Liver (tissue), 9 donors: Measurements from ENCODE around the gene PTCD1. TPM values are rescaled to one million over a fixed set of nuclear protein-coding genes. Genes with fewer than 3 reads are reported as not detected.
"Not testable (repeated sequence)": the region's sequence is repeated elsewhere in the genome, so short reads cannot be mapped to it uniquely, and the experiment has no call there.

Source experiments
- DNase-seq: peaks from one replicate; pipeline ENCODE4 v3.0.0-alpha.2; 2017; ENCODE audit warnings: low spot score
- H3K27ac ChIP-seq, 2 donors: one replicate each; pipeline ENCODE4 v1.7.0; 2013; ENCODE audit warnings: inconsistent platforms in 2 of 2, low read length in 2 of 2, control low read depth in 1 of 2, low read depth in 1 of 2, mild to moderate bottlenecking in 1 of 2
- H3K27me3 ChIP-seq, 4 donors: one replicate each; pipeline versions ENCODE4 v1.6.1 to v1.7.0; 2013; ENCODE audit warnings: low read length in 3 of 4, inconsistent platforms in 1 of 4, mild to moderate bottlenecking in 1 of 4, moderate library complexity in 1 of 4; ENCODE audit not compliant: control insufficient read depth in 4 of 4, insufficient read depth in 4 of 4
- H3K36me3 ChIP-seq, 4 donors: one replicate each; pipeline versions ENCODE4 v1.6.1 to v1.7.0; 2013; ENCODE audit warnings: low read length in 3 of 4, mild to moderate bottlenecking in 3 of 4, low read depth in 1 of 4, moderate library complexity in 1 of 4; ENCODE audit not compliant: control insufficient read depth in 4 of 4, insufficient read depth in 3 of 4
- H3K4me1 ChIP-seq, 4 donors: one replicate each; pipeline versions ENCODE4 v1.6.1 to v1.7.0; 2013; ENCODE audit warnings: low read length in 3 of 4, mild to moderate bottlenecking in 3 of 4, moderate library complexity in 1 of 4; ENCODE audit not compliant: control insufficient read depth in 4 of 4, insufficient read depth in 4 of 4
- H3K4me3 ChIP-seq, 3 donors: one replicate each; pipeline versions ENCODE4 v1.6.1 to v1.7.0; 2013; ENCODE audit warnings: low read length in 3 of 3, control low read depth in 1 of 3, low read depth in 1 of 3, mild to moderate bottlenecking in 1 of 3
- H3K9ac ChIP-seq, 2 donors: one replicate each; pipeline ENCODE4 v1.7.0; 2013; ENCODE audit warnings: low read length in 2 of 2, mild to moderate bottlenecking in 2 of 2, moderate library complexity in 2 of 2, control low read depth in 1 of 2, low read depth in 1 of 2
- H3K9me3 ChIP-seq, 4 donors: one replicate each; pipeline versions ENCODE4 v1.6.1 to v1.7.0; 2013; ENCODE audit warnings: low read length in 3 of 4; ENCODE audit not compliant: control insufficient read depth in 4 of 4
- EGR1 ChIP-seq, 2 donors: IDR thresholded peaks; 2 replicates each; pipeline ENCODE4 v1.6.1; 2016 to 2018; ENCODE audit warnings: antibody characterized with exemption in 2 of 2, low read depth in 2 of 2
- FOXA1 ChIP-seq: IDR thresholded peaks from 2 replicates; pipeline ENCODE4 v1.6.1; 2016; ENCODE audit warnings: antibody characterized with exemption
- FOXA2 ChIP-seq: IDR thresholded peaks from 2 replicates; pipeline ENCODE4 v1.6.1; 2016; ENCODE audit warnings: antibody characterized with exemption
- HNF4A ChIP-seq, 2 donors: conservative IDR thresholded peaks; 2 replicates each; pipeline ENCODE4 v1.6.1; 2016; ENCODE audit warnings: antibody characterized with exemption in 2 of 2, mild to moderate bottlenecking in 2 of 2
- HNF4G ChIP-seq: IDR thresholded peaks from 2 replicates; pipeline ENCODE4 v1.6.1; 2016; ENCODE audit warnings: antibody characterized with exemption
- JUND ChIP-seq, 2 donors: IDR thresholded peaks; 2 replicates each; pipeline ENCODE4 v1.6.1; 2016; ENCODE audit warnings: antibody characterized with exemption in 2 of 2
- NR2F2 ChIP-seq: IDR thresholded peaks from 2 replicates; pipeline ENCODE4 v1.6.1; 2016; ENCODE audit warnings: antibody characterized with exemption
- RAD21 ChIP-seq, 2 donors: IDR thresholded peaks; 2 replicates each; pipeline ENCODE4 v1.6.1; 2016; ENCODE audit warnings: antibody characterized with exemption in 2 of 2, mild to moderate bottlenecking in 2 of 2
- RXRA ChIP-seq, 2 donors: IDR thresholded peaks; 2 replicates each; pipeline ENCODE4 v1.6.1; 2017 to 2018; ENCODE audit warnings: antibody characterized with exemption in 2 of 2, mild to moderate bottlenecking in 1 of 2
- SP1 ChIP-seq: IDR thresholded peaks from 2 replicates; pipeline ENCODE4 v1.6.1; 2018; ENCODE audit warnings: antibody characterized with exemption, mild to moderate bottlenecking
- TAF1 ChIP-seq: conservative IDR thresholded peaks from 2 replicates; pipeline ENCODE4 v1.6.1; 2016; ENCODE audit warnings: antibody characterized with exemption, mild to moderate bottlenecking
- YY1 ChIP-seq: IDR thresholded peaks from 2 replicates; pipeline ENCODE4 v1.6.1; 2016; ENCODE audit warnings: antibody characterized with exemption, mild to moderate bottlenecking
- ZBTB33 ChIP-seq: IDR thresholded peaks from 2 replicates; pipeline ENCODE4 v1.6.1; 2016; ENCODE audit warnings: antibody characterized with exemption
- WGBS: extraction: QIAGEN DNeasy Blood & Tissue Kit; methylation state at CpG from one replicate; pipeline ENCODE4 v1.1.7; 2013; 5-methylcytosine and 5-hydroxymethylcytosine counted together
- polyA plus RNA-seq, 2 donors: library from polyadenylated mRNA; stranded (reverse) in 1 of 2; unstranded in 1 of 2; fragments of 200-250 nt in 1 of 2; fragments of >200 nt in 1 of 2; fragmentation: Nextera tagmentation in 1 of 2; extraction: Ambion mirVana in 1 of 2; gene quantifications; one replicate each; pipeline versions ENCODE4 v1.2.1 to v1.2.3, GENCODE V29; 2013 to 2015
- total RNA-seq, 2 donors: library from RNA; depleted of rRNA; stranded (reverse); fragments of >200 nt; gene quantifications; one replicate each; pipeline ENCODE4 v1.2.3, GENCODE V29; 2014
- TF ChIP-seq, protein P1 (sequence below): IDR thresholded peaks from 2 replicates; pipeline ENCODE4 v1.6.1; 2016; ENCODE audit warnings: antibody characterized with exemption, mild to moderate bottlenecking
- TF ChIP-seq, protein P2 (sequence below): IDR thresholded peaks from 2 replicates; pipeline ENCODE4 v1.6.1; 2016; ENCODE audit warnings: antibody characterized with exemption
- TF ChIP-seq, protein P3 (sequence below): fragments of 150-350 bp; IDR thresholded peaks from 2 replicates; pipeline ENCODE4 v1.5.1; 2017; ENCODE audit warnings: improper control_type of control experiment, low read depth, low read length; ENCODE audit not compliant: missing input control
- donor health status: healthy.
- donor health status: healthy.
- donor health status: healthy.
- donor health status: healthy.
- donor health status: healthy.

PTCD1 gene
- total and polyA plus RNA-seq, 4 donors, result 3.1 to 4.3 (median 3.8) TPM

DNA sequence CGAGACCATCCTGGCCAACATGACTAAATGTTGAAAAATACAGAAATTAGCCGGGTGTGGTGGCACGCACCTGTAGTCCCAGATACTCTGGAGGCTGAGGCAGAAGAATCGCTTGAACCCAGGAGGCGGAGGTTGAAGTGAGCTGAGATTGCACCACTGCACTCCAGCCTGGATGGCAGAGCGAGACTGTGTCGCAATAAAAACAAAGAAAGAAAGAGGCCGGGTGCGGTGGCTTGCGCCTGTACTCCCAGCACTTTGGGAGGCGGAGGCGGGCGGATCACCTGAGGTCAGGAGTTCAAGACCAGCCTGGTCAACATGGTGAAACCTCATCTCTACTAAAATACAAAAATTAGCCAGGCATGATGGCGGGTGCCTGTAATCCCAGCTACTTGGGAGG is 51.4 kb downstream of the PTCD1 start:
- H3K4me1 ChIP-seq, H3K9ac ChIP-seq, H3K9me3 ChIP-seq, DNase-seq, H3K27me3 ChIP-seq, H3K27ac ChIP-seq, H3K4me3 ChIP-seq: not testable (repeated sequence)
- 86% methylated on average over 14 of the region's 14 CpGs for WGBS
- TF ChIP-seq RXRA (IDR thresholded peaks at IDR 0.05), result peak in 1 of 2 donors; percentile 15
- peaks cover 4 to 34% (median 9%) of the 10 kb centered on the region in 4 donors for H3K36me3 ChIP-seq

DNA sequence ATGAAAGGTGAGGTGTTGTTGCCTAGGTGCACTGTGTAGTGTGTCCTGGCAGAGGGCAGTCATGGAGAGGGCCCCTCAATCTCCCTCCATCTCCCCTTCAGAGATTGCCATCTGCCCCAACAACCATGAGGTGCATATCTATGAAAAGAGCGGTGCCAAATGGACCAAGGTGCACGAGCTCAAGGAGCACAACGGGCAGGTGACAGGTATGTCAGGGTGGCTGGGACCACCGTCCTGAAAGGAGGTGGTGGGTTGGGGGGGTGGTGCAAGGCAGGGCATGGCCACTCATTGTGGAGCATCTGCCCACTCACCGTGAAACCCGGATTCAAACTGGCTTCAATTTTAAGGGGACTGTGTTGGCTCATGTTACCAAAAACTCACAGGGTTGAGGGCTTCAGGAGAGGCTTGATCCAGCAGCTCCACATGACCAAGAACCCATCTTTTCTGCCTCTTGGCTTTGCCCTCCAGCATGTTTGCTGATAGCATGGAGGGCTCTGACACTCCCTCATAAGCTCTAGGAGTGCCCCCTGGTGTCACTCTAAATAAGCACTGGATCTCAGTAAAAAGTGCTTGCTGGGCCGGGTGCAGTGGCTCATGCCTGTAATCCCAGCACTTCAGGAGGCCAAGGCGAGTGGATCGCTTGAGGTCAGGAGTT is 51.9 kb downstream of the PTCD1 start:
- Histone ChIP-seq H3K4me1 (peaks cover 0 to 3% (median 2%) of the 10 kb centered on the region in 4 donors), H3K4me3 (no peak overlapping the region), H3K27ac (no peak overlapping the region), H3K9me3 (no peaks in the 10 kb centered on the region), H3K27me3 (no peaks in the 10 kb centered on the region), H3K36me3 (peaks cover 4 to 34% (median 9%) of the 10 kb centered on the region in 4 donors), H3K9ac (no peak overlapping the region)
- TF ChIP-seq RAD21 (IDR thresholded peaks at IDR 0.05) (peak; percentile 53 to 68), NR2F2 (no peak)
- 93% methylated on average over 9 of the region's 9 CpGs for WGBS
- DNase-seq, result no peak

- Histone ChIP-seq H3K27me3 (no peaks in the 10 kb centered on the region), H3K36me3 (peaks cover 0 to 27% (median 4%) of the 10 kb centered on the region in 4 donors), H3K27ac (no peak overlapping the region), H3K4me3 (no peak overlapping the region), H3K9me3 (no peaks in the 10 kb centered on the region), H3K9ac (no peak overlapping the region), H3K4me1 (peaks cover 11 to 15% (median 13%) of the 10 kb centered on the region in 4 donors)
- no peak for TF ChIP-seq EGR1 (IDR thresholded peaks at IDR 0.05; ENCODE audit: low read depth in 2 of 2)
- no peak for TF ChIP-seq NR2F2
- TF ChIP-seq FOXA2, result no peak
- TF ChIP-seq, protein P1, sequence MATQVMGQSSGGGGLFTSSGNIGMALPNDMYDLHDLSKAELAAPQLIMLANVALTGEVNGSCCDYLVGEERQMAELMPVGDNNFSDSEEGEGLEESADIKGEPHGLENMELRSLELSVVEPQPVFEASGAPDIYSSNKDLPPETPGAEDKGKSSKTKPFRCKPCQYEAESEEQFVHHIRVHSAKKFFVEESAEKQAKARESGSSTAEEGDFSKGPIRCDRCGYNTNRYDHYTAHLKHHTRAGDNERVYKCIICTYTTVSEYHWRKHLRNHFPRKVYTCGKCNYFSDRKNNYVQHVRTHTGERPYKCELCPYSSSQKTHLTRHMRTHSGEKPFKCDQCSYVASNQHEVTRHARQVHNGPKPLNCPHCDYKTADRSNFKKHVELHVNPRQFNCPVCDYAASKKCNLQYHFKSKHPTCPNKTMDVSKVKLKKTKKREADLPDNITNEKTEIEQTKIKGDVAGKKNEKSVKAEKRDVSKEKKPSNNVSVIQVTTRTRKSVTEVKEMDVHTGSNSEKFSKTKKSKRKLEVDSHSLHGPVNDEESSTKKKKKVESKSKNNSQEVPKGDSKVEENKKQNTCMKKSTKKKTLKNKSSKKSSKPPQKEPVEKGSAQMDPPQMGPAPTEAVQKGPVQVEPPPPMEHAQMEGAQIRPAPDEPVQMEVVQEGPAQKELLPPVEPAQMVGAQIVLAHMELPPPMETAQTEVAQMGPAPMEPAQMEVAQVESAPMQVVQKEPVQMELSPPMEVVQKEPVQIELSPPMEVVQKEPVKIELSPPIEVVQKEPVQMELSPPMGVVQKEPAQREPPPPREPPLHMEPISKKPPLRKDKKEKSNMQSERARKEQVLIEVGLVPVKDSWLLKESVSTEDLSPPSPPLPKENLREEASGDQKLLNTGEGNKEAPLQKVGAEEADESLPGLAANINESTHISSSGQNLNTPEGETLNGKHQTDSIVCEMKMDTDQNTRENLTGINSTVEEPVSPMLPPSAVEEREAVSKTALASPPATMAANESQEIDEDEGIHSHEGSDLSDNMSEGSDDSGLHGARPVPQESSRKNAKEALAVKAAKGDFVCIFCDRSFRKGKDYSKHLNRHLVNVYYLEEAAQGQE, result no peak
- no peak for TF ChIP-seq YY1
- TF ChIP-seq, protein P2, sequence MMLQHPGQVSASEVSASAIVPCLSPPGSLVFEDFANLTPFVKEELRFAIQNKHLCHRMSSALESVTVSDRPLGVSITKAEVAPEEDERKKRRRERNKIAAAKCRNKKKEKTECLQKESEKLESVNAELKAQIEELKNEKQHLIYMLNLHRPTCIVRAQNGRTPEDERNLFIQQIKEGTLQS, result no peak
- no peak for TF ChIP-seq FOXA1
- no peak for TF ChIP-seq SP1
- TF ChIP-seq HNF4A (conservative IDR thresholded peaks at IDR 0.05), result no peak
- TF ChIP-seq RAD21 (IDR thresholded peaks at IDR 0.05), result no peak
- no peak for TF ChIP-seq TAF1
- TF ChIP-seq RXRA (IDR thresholded peaks at IDR 0.05), result no peak
- TF ChIP-seq HNF4G, result no peak
- TF ChIP-seq, protein P3, sequence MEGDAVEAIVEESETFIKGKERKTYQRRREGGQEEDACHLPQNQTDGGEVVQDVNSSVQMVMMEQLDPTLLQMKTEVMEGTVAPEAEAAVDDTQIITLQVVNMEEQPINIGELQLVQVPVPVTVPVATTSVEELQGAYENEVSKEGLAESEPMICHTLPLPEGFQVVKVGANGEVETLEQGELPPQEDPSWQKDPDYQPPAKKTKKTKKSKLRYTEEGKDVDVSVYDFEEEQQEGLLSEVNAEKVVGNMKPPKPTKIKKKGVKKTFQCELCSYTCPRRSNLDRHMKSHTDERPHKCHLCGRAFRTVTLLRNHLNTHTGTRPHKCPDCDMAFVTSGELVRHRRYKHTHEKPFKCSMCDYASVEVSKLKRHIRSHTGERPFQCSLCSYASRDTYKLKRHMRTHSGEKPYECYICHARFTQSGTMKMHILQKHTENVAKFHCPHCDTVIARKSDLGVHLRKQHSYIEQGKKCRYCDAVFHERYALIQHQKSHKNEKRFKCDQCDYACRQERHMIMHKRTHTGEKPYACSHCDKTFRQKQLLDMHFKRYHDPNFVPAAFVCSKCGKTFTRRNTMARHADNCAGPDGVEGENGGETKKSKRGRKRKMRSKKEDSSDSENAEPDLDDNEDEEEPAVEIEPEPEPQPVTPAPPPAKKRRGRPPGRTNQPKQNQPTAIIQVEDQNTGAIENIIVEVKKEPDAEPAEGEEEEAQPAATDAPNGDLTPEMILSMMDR, result no peak
- no peak for TF ChIP-seq ZBTB33
- TF ChIP-seq JUND (IDR thresholded peaks at IDR 0.05), result no peak
- 83% methylated on average over 8 of the region's 8 CpGs for WGBS
- no peak for DNase-seq
Measured at GRCh38 chr7:99385564-99385963, 53.0 kb downstream of the PTCD1 start.
